NCI-H2081 treated with DMSO at 0.1 percent for 48 hours (cell line): ENCODE data around the gene GRPR.
"Not testable (repeated sequence)": the region's sequence is repeated elsewhere in the genome, so short reads cannot be mapped to it uniquely, and the experiment has no call there.

Experiments used
- DNase-seq: peaks from one replicate; lab custom pipeline; 2025; lab: John Stamatoyannopoulos, UW

GRPR gene

DNA sequence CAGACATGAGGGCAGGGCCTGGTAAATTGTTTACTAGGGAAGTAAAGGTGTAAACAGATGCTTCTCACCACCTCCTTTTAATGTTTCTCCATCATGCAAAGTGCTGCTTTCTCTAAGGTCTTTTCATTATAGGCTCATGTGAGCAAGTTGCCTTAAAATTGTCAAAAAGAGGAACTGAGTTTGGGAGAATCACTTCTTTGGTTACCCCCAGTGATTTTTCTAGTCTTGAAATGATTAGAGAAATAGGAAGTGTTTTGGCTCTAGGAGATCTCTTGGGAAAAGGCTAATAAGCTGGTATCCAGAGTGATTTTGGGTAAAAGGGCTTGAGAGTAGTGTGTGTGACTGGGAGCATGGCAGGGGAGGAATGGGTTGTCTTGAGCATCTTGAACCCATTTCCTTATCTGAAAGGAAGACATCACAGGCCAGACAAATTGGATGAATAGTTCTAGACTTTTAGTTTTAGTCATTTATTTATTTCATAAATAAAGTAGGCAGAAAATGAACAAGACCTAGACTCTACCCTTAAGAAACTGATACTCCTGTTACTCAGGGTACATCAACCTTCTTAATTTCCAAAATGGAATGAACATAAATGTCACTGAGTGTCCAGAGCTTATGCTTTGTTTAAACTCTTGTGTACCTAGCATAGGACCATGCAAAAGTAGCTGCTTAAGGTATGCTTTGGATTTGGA lies 14.2 kb downstream of the GRPR start:
- DNase-seq = no peak

DNA sequence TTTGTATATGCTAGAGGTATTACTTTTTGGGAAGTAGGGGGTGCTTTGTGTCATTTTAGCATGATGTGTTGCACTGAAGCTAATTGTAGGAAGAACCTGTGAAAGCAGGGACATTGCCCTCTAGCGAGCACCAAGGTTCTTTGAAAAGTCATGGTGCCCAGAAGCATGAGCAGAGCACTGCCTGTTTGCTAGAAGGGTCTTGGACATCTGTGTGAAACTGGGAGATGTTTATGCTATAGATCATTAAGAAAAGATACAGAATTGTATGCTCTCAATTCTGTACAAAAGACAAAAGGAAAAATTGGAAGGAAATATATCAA lies 14.7 kb downstream of the GRPR start:
- no peak for DNase-seq

DNA sequence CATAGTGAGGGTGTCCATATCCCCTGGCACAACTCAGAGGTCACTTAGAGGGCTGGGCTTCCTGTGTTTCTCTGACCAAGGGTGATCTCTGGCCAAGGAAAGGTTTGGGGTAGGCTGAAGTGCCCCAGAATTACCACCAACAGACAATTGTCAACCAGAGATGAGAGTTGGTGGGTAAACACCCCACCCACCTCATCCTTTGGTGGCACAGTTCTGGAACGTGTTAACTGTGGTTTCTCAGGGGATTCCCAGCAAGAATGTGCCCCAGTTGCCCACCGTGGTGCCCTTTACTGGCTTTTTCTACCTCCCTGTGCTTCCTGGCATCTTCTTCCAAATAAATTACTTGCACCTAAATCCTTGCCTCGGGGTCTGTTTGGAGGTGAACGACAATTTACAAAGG lies 17.1 kb downstream of the GRPR start:
- DNase-seq = no peak

DNA sequence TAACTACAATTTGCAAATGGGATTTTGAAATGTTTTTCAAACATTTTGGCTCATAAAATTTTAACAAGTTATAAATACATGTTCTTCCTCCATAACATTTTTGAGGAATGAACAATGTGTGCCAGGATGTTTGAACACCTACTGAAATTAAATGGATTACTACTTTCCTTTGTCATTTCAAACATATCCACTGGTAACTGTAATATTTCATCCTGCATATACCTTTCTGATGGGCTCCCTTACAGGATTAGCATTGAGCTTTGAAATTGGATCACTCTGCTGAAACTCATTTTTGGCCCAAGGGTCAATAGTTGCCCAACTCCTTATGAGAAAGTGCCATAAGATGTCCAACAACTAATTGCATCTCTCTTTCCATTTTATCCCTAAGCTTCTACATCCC lies 17.6 kb downstream of the GRPR start:
- DNase-seq = no peak

DNA sequence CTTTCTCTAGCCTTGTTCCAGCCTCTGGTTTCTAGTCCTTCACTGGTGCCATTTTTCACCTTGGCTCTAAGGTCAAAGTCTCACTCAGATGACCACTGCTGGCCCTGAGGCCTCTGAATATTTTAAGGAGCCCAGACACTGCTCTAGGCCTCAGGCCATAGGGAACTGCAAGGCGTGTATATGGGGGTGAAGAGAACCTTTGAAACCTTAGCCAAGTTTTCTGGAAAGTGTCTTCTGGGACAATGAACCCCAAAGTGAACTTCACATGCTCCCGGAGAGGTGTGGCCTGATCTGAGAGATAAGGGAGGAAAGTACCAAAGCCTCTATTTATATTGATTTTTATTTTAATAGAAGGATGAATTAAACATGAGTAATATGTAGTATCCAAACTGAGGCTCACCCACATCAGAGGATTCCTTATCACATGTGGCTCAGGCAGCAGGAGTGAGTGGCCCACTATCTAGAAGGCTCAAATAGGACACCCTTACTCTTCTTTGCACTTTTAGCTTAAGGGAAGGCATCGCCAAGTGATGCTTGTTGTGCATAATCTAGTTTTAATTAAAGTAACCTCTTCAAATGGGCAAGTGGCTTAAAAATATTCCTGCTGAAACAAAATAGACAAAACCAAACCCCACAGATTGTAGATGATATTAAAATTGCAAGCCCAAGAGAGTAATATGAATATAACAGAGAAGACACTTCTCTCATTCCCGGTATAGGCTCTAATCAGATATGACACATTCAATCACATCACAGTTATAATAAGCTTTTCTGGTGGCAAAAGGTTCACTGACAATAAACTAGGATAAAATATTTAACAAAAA lies 18.3 kb downstream of the GRPR start:
- DNase-seq = no peak

DNA sequence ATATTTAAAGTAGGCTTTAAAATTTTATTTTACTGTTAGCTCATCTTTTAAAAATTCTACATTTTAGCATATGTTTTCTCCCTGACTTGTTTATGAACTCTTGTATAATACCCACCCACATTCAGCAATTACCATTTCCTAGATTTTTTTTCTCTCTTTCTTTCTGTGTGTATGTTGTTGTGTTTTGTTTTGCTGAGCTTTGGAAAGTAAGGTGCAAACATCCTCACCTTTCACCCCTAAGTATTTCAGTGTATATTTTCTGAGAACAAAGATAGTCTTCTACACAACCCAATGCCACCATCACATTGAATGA lies 18.8 kb downstream of the GRPR start:
- DNase-seq = no peak

DNA sequence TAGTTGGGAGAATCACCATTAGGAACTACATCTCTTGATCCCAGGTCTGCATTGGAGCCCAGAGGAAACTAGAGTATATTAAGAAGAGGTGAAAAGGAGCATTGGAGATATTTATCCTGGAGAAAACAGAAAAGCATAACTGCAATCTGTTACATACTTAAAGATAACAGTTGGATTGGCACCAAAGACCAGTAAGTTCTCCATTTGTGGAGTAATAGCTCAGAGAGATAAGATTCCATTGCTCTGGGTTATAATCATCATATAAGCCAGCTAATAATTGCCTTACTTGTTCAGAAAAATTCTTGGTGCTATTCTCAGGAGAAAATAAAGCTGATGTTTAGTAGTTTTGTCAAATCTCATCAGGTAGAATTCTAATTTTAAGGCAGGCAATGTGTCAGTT lies 20.6 kb downstream of the GRPR start:
- DNase-seq = no peak

DNA sequence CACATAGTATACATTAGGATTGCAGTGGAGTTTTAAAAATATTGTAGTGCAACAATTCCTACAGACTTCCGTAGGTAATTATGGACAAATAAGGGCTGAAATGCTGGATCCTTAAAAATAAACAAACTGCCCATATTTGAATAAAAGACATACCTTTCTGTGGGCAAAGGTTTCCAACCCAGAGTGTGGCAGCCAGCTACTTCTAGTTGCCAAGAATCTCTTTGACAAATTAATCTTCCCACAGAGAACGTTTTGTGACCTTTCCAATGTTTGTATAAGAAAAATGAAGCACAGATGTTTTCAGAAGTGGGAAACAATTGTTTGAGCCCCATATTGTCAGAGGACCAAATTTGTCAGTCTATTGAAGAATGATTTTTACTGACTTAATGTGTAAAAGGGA lies 21.1 kb downstream of the GRPR start:
- DNase-seq = no peak

DNA sequence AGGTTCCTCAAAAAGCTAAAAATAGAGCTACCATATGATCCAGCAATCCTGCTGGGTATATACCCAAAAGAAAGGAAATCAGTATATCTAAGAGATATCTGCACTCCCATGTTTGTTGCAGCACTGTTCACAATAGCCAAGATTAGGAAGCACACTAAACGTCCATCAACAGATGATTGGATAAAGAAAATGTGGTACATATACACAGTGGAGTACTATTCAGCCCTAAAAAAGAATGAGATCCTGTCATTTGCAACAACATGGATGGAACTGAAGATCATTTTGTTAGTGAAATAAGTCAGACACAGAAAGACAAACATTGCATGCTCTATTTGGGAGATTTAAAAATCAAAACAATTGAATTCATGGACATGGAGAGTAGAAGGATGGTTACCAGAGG lies 21.7 kb downstream of the GRPR start:
- DNase-seq = not testable (repeated sequence)

DNA sequence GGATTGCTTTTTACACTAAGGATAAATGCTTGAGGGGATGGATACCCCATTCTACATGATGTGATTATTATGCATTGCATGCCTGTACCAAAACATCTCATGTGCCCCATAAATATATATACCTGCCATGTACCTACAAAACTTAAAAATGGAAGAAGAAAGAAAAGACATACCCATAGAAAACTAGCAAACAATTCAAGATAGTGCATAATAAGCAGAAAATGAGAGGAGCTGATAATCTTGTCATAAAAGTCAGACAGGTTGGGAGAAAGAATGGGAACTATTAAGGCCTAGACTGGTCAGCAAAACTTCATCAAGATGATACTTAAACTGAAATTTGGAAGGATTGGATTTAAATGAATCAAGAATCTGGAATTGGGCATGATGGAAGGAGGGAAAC lies 22.3 kb downstream of the GRPR start:
- no peak for DNase-seq

DNA sequence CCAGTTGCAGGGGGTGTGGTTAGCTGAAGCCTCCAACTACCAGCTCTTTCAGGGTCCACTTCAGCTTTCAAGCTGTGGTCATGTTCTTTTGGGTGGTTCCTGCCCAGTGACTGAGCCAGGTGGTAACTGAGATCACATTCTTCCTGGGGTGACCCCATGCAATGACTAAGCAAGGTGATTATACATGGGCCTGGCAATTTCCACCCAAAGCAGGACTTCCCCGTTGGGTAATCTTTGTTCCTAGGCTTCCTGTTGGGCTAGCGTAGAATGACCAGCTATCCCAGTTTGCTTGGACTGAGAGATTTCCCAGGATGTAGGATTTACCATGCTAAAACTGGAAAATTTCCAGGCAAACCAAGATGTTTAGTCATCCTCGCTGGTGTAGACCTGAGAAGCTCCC lies 25.5 kb downstream of the GRPR start:
- DNase-seq = no peak

DNA sequence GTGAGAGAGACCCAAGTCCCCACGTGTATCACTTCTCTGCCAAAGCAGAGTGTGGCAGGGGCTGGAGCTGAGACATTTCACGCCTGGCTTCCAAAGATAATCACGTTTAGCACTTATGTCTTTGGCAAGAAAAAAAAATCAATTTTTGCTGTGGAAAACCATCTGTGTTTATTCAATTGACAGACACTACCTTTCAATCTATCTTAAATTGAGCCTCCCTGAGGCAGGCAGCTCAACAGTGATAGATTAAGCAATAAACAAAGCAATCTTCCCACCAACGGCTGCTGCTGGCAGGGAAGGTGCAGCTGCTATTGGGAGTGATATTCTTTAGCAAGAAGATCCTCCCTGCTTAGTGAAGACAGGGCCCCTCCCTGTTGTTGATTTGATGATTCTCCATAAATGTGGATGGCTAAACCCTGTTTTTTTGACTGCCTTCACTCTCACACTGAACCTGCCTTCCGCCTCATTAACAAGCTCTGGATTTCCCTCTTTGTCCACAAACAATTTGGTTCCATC lies 32.3 kb downstream of the GRPR start:
- DNase-seq = no peak

DNA sequence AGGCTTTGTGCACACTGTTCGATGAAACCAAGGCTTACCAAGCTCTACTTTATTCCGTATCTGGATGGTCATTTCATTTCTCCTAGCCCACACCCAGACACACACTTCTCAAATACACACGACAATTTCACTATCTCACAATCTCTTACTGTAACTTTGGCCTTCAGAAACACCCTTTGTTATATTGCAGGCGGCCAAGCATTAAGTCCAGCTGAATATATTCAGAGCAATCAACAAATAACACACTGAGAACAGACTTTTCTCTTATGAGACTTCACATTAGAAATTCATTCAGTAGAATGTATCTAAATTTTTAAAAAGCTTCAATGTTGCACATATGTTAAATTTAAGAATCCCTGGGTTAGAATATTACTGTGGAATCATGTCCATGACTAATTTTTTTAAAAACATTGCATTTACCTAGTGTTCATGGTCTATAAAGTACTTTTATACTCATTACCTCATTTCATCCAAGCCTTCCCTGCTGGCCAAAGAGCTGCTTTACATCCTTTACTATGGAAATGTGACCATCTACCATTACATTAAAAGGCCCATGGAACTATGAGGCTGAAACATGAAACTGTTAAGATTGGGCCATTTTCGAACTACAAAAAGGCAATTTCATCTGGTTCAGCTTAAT lies 33.4 kb downstream of the GRPR start:
- no peak for DNase-seq

DNA sequence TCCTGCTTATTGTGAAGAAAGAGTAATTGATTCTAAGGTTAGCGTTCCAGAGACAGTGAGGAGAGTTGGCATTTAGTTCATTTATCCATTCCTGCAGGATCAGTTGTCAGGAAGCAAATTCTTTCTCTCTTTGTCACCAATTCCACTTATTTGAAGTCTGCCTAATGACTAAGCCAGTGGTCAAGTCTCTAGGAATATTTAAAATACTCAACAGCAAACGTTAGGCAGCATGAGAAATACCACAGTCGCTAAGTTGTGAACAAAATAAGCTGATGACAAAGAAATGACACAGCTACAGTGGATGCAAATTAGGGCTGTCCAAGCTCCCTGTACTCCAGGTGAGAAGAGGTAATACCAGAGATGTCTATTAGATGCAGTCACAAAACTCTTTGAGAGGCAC lies 37.4 kb downstream of the GRPR start:
- DNase-seq = no peak

DNA sequence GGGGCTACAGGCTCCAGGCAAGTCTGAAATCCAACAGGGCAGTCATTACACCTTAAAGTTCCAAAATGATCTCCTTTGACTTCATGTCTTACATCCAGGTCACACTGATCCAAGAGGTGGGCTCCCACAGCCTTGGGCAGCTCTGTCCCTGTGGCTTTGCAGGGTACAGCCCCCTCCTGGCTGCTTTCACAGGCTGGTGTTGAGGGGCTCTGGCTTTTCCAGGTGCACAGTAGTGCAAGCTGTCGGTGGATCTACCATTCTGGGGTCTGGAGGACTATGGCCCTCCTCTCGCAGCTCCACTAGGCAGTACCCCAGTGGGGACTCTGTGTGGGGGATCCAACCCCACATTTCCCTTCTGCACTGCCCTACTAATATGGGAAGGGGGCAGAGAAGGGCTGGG lies 37.8 kb downstream of the GRPR start:
- DNase-seq = not testable (repeated sequence)

DNA sequence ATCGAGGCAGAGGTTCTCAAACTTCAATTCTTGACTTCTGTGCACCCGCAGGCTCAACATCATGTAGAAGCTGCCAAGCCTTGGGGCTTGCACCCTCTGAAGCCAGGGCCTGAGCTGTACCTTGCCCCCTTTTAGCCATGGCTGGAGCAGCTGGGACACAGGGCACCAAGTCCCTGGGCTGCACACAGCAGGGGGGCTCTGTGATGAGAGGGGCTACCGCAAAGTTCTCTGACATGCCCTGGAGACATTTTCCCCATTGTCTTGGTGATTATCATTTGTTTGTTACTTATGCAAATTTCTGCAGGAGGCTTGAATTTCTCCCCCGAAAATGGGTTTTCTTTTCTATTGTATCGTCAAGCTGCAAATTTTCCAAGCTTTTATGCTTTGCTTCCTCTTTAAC lies 39.0 kb downstream of the GRPR start:
- no peak for DNase-seq

DNA sequence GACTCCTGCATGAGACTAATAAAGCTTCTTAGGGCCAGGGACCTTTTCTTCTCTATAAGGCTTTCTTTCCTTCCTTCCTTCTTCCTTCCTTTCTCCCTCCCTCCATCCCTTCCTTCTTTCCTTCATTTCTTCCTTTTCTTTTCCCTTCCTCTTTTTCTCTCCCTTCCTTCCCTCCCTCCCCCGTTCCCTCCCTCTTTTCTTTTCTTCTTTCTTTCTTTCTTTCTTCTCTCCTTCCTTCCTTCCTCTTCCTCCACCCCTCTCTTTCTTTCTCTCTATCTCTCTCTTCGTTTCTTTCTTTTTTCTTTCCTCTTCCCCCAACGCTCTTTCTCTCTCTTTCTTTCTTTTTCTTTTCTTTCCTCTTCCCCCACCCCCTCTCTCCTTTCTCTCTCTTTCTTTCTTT lies 41.4 kb downstream of the GRPR start:
- DNase-seq = no peak

DNA sequence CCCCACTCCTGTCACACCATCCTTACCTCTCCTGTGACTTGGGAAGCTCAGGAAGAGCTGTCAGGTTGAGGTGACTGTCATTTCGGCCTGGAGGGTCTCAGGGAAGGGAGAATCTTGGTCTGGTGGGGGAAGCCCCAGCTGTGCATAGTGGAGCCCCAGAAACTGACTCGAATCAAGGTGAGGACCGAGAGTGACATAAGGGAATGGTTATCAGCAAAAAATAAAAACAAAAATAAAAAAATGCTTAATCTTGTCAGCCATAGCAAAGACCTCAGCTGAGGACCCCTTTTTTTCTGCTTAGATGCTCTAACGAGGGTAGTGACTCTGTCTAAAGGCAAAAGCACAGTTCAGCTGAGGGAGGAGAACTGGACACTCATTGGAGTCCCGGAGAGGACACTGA lies 43.8 kb downstream of the GRPR start, which contains the start of gene MAGEB17:
TSS of gene MAGEB17 (plus strand) at position 301 of the 400 bp plus-strand sequence. CDS start 2,902 bp downstream, outside the sequence.
- DNase-seq = no peak

DNA sequence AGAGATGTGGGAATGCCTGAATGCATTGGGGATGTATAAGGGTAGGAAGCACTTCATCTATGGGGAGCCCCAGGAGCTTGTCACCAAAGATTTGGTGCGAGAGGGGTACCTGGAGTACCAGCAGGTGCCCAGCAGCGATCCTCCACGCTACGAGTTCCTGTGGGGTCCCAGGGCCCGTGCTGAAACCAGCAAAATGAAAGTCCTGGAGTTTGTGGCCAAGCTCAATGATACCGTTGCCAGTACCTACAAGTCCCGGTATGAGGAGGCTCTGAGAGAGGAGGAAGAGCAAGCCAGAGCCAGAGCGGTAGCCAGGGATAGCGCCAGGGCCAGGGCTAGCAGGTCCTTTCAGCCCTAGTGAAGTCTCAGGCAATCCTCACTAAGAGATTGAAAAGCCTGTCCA lies 47.7 kb downstream of the GRPR start:
- no peak for DNase-seq

DNA sequence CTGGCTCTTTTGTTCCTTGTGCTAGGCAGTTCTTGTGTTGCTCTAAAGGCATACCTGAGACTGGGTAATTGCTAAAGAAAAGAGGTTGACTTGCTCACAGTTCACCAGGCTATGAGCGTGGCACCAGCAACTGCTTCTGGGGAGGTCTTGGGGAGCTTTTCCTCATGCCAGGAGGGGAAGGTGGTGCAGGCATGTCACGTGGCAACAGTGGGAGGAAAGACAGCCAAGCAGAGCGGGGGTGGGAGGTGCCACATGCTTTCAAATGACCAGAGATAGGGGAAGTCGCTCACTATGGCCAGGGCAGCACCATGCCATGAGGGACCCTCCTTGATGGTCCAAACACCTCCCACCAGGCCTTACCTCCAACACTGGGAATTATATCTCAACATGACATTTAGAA lies 48.6 kb downstream of the GRPR start:
- no peak for DNase-seq

DNA sequence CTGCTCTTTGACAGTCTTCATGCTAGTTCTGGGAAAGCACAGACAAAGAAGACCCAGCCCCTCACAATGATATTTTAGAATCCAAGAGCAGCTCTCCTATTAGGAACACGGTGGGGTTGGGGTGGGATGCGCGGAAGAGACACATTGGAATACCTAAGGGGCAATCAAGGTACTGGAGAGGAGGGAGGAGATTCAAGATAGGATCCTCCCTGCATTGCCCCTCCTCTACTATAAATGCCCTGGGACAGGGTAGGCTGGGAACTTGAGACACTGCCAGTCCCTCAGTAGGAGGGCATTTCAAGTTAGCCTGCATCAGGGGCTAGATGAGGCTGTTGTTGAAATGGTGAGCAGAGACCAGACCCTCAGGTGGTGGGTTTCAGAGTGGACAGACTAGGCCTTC lies 49.0 kb downstream of the GRPR start:
- DNase-seq = no peak

DNA sequence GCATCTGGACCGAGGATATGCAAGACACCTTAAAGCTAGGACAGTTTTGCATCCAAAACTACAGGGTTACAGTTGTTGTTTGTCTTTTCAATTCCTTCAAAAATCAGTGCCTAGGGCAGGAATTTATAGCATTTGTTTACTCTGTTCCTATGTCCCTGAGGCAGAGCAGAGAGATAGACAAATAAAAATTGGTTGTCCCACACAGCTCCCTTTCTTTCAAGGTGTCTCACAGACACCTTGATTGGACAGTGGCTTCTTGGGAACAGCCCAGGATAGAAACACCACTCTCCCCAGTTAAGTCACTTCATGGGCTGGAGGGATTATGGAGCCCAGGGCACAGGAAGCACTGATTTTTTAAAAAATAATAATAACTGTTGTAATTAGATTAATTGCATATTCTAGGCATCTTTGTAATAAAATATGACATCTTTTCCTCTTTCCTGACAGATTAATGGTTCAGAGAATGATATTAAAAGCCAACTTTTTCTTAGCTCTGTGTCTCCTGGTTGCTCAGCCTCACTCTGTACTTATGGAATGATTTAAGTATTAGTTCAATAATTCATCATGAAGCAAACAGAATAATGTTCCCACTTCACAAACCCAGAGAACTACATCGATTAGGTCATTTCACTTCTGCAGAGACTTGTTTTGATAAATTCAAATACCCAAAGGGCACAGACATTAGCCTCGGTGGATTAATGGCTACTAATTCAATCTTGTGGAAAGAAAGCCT lies 52.1 kb downstream of the GRPR start:
- no peak for DNase-seq

DNA sequence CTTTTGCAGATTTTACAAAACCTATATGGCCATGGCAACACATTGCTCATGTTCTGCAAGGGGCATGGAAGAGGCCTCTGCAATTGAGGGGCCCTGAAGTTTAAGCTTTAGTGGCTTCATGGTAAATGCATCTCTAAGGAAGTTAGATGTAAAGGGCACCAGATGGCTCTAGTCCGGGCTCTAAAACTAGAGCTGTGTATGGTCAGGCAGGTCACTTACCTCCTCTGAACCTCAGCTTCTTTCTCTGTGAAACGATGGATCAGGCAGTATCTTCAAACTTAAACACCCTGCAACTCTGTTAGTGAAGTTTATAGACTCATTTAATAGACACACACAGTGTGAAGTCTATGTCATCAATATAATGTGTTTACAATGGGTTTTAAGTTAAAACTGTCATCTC lies 53.9 kb downstream of the GRPR start:
- DNase-seq = no peak
